Upper lobe of left lung (tissue), 6 donors: ENCODE data around the gene TCEA2. TPM values are rescaled to one million over a fixed set of nuclear protein-coding genes. Genes with fewer than 3 reads are reported as not detected.
A peak's percentile ranks its signal among the peaks of the same experiment; 100 is the strongest.

Experiments
- ATAC-seq, 2 donors: fragments of 200-7000 bp; cut with Tn5 transposase; one replicate each; pipeline ENCODE4 v1.9.1; 2022; ENCODE audit warnings: mild to moderate bottlenecking in 2 of 2, moderate library complexity in 2 of 2; ENCODE audit not compliant: low FRiP score in 2 of 2
- DNase-seq, 2 donors: peaks; one replicate each; pipeline ENCODE4 v3.0.0-alpha.2; 2019 to 2020
- H3K27ac ChIP-seq, 4 donors: fragments of 200-600 bp; sonication (generic); one replicate each; pipeline ENCODE4 v1.5.1; 2016 to 2019
- H3K27me3 ChIP-seq, 4 donors: fragments of 200-600 bp; sonication (generic); one replicate each; pipeline ENCODE4 v1.5.1; 2017 to 2019
- H3K36me3 ChIP-seq, 4 donors: fragments of 200-600 bp; sonication (generic); one replicate each; pipeline ENCODE4 v1.5.1; 2016 to 2019
- H3K4me1 ChIP-seq, 4 donors: fragments of 200-600 bp; sonication (generic); one replicate each; pipeline ENCODE4 v1.5.1; 2018 to 2019
- H3K4me3 ChIP-seq, 4 donors: fragments of 200-600 bp; sonication (generic); one replicate each; pipeline ENCODE4 v1.5.1; 2017 to 2019; ENCODE audit warnings: mild to moderate bottlenecking in 2 of 4, moderate library complexity in 1 of 4
- H3K9me3 ChIP-seq, 4 donors: fragments of 200-600 bp; sonication (generic); one replicate each; pipeline ENCODE4 v1.5.1; 2018 to 2019
- CTCF ChIP-seq, 6 experiments: fragments of 450-650 bp in 4 of 6; fragments of 200-600 bp in 2 of 6; sonication (generic) in 2 of 6; IDR thresholded peaks; one replicate each; pipeline ENCODE4 v1.5.1; 2016 to 2019; ENCODE audit warnings: antibody characterized with exemption in 6 of 6
- EP300 ChIP-seq, 4 donors: sonication (generic); formaldehyde crosslinking; IDR thresholded peaks; one replicate each; pipeline ENCODE4 v1.5.1; 2017; ENCODE audit warnings: antibody characterized with exemption in 4 of 4, control low read depth in 2 of 4
- POLR2A ChIP-seq, 4 donors: fragments of 450-650 bp; IDR thresholded peaks; one replicate each; pipeline ENCODE4 v1.5.1; 2016 to 2017; ENCODE audit warnings: antibody characterized with exemption in 4 of 4, mild to moderate bottlenecking in 2 of 4
- POLR2AphosphoS5 ChIP-seq, 2 donors: sonication (generic); formaldehyde crosslinking; IDR thresholded peaks; one replicate each; pipeline ENCODE4 v1.5.1; 2017; ENCODE audit warnings: antibody characterized with exemption in 2 of 2
- WGBS, 2 donors: methylation state at CpG; one replicate each; pipeline ENCODE4 v1.1.5; 2017 to 2018; 5-methylcytosine and 5-hydroxymethylcytosine counted together
- total RNA-seq, 6 donors: library from RNA; depleted of rRNA in 4 of 6; stranded (reverse); fragments of >200 nt in 4 of 6; gene quantifications; one replicate each; pipeline versions ENCODE4 v1.1.0 to v1.2.1, GENCODE V29; 2016 to 2021
- donor health status: DM: no; HTN: no; CAD: no; lungs with moderate emphysema.
- donor health status: DM: no; HTN: yes; CAD: no; lungs with severe emphysema.

The TCEA2 gene
- total RNA-seq, 6 donors from 2014 or later = 21.7 to 56.0 (median 28.4) TPM

DNA sequence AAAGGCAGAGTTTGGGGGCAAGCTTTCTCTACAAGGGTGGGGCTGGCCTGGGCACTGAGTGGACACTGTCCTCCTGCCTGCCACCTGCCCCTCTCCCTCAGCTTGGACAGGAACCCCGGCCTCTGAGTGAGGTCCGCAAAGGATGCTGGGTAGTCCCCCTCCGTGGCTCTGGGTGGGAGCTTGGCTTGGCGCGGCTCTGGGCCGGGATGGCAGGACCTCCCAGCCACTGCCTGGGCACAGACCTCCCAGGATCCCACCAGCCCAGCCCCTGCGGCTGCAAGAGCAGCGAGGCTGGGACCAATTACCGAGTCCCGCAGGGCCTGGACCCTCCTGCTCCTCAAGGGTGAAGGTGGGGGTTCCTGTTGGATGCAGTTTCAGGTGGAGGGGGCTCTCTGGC is 10.7 kb upstream of the TCEA2 start:
- ATAC-seq (no peak), DNase-seq (peak in 1 of 2 donors; percentile 67)
- H3K4me1 ChIP-seq = peaks cover 34 to 81% (median 56%) of the 10 kb centered on the region in 4 donors
- H3K9me3 ChIP-seq = no peaks in the 10 kb centered on the region
- peak overlapping the region; percentile 88 to 93 (median 90) for H3K27ac ChIP-seq
- H3K27me3 ChIP-seq = peaks cover 0 to 30% (median 13%) of the 10 kb centered on the region in 4 donors
- TF ChIP-seq CTCF (IDR thresholded peaks at IDR 0.05) (no peak), EP300 (IDR thresholded peaks at IDR 0.05) (no peak), POLR2A (IDR thresholded peaks at IDR 0.05) (no peak), POLR2AphosphoS5 (IDR thresholded peaks at IDR 0.05) (no peak)
- 67% methylated on average over 8 of the region's 10 CpGs; no CpG with 5 or more reads in 1 of the 2 donors for WGBS, 2 donors
- no peak overlapping the region for H3K4me3 ChIP-seq
- H3K36me3 ChIP-seq = peaks cover 0 to 9% (median 3%) of the 10 kb centered on the region in 4 donors

- 74 to 77% methylated on average over 8 to 33 of the region's 33 CpGs for WGBS, 2 donors
- Histone ChIP-seq H3K27ac (peak overlapping the region; percentile 88 to 93 (median 90)), H3K4me1 (peaks cover 38 to 85% (median 65%) of the 10 kb centered on the region in 4 donors), H3K27me3 (peaks cover 0 to 24% (median 10%) of the 10 kb centered on the region in 4 donors), H3K9me3 (no peaks in the 10 kb centered on the region), H3K4me3 (peak overlapping the region in 2 of 4 donors; percentile 13 to 14), H3K36me3 (no peaks in the 10 kb centered on the region)
- TF ChIP-seq EP300 (IDR thresholded peaks at IDR 0.05) = no peak
- no peak for TF ChIP-seq POLR2A (IDR thresholded peaks at IDR 0.05)
- TF ChIP-seq CTCF (IDR thresholded peaks at IDR 0.05) = no peak
- TF ChIP-seq POLR2AphosphoS5 (IDR thresholded peaks at IDR 0.05) = no peak
- no peak for ATAC-seq
- DNase-seq = no peak
These were observed 9.8 kb upstream of the TCEA2 start for GRCh38 chr20:64052987-64053840.

- H3K27ac ChIP-seq = peak overlapping the region; percentile 88 to 93 (median 90)
- H3K36me3 ChIP-seq = no peaks in the 10 kb centered on the region
- H3K4me3 ChIP-seq = peak overlapping the region in 3 of 4 donors; percentile 14 to 18 (median 14)
- 14 to 24% methylated on average over 8 to 16 of the region's 17 CpGs for WGBS, 2 donors
- H3K27me3 ChIP-seq = peaks cover 0 to 16% (median 6%) of the 10 kb centered on the region in 4 donors
- DNase-seq (peak in 1 of 2 donors; percentile 50), ATAC-seq (peak in 1 of 2 donors; percentile 2)
- no peaks in the 10 kb centered on the region for H3K9me3 ChIP-seq
- H3K4me1 ChIP-seq = peaks cover 43 to 78% (median 64%) of the 10 kb centered on the region in 4 donors
- TF ChIP-seq POLR2A (IDR thresholded peaks at IDR 0.05) (peak in 2 of 4 donors; percentile 13 to 40), POLR2AphosphoS5 (IDR thresholded peaks at IDR 0.05) (peak; percentile 35 to 44), CTCF (IDR thresholded peaks at IDR 0.05) (peak in 3 of 6 experiments; percentile 10 to 50 (median 33)), EP300 (IDR thresholded peaks at IDR 0.05) (peak in 2 of 4 donors; percentile 28 to 52)
These were observed 8.9 kb upstream of the TCEA2 start for GRCh38 chr20:64053841-64054661.

- ATAC-seq (no peak), DNase-seq (no peak)
- Histone ChIP-seq H3K36me3 (no peaks in the 10 kb centered on the region), H3K9me3 (no peaks in the 10 kb centered on the region), H3K27ac (peak overlapping the region; percentile 85 to 93 (median 90)), H3K4me3 (no peak overlapping the region), H3K27me3 (peaks cover 0 to 9% (median under 1%) of the 10 kb centered on the region in 4 donors), H3K4me1 (peaks cover 35 to 68% (median 54%) of the 10 kb centered on the region in 4 donors)
- TF ChIP-seq POLR2A (IDR thresholded peaks at IDR 0.05) (no peak), POLR2AphosphoS5 (IDR thresholded peaks at IDR 0.05) (no peak), EP300 (IDR thresholded peaks at IDR 0.05) (no peak), CTCF (IDR thresholded peaks at IDR 0.05) (no peak)
- WGBS, 2 donors = 51 to 57% methylated on average over 5 to 8 of the region's 9 CpGs
These were observed 7.6 kb upstream of the TCEA2 start for GRCh38 chr20:64055396-64055892.
